Stimulated activated CD8-positive, alpha-beta memory T cell treated with anti-CD3 and anti-CD28 coated beads, Interleukin-7, amount 100 ng/mL, for 4 hours (primary cell): Measurements from ENCODE around the gene SLC43A1.
A peak's percentile ranks its signal among the peaks of the same experiment; 100 is the strongest.
"Not testable (repeated sequence)": the region's sequence is repeated elsewhere in the genome, so short reads cannot be mapped to it uniquely, and the experiment has no call there.

Experiments
- DNase-seq, 2 donors: peaks; one replicate each; pipeline ENCODE4 v3.0.0-alpha.2; 2020; ENCODE audit warnings: low read depth in 2 of 2

The SLC43A1 gene

DNA sequence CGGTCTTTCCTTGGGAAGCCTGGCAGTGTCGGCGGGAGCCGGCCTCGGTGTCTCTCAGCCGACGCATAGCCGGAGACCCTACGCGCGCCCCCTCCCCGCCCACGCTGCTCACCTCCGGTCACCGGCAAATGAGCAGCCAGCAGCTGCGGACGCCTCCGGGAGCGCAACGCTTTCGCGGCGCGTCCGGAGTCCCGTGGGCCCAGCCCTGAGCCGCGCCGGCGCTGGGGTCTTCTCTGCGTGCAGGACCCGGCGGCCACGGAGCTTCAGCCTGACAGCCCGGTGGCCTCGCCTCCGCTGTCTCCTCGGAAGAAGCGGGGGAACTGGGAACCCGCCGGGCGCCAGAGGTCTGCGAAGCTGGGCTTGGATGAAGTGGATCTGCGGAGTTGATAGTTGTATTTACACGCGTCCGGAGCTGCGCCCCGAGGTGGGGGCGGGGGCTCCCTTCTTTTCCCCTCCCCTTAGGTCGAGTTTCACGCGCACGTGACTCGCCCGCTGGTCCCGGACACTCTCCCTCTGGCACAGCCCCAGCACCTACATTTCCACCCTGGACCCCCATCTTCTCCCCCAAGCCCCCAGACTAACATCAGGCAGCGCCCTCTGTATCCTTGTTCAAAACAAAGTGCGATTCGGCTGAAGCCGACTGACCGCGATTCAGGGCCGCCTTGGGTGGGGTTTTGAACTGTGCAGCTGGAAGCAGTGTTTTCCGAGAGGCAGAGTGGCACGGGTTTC is at the start of gene SLC43A1:
SLC43A1 (minus strand) TSS at position 371 of the 729 bp plus-strand sequence. CDS start 1,591 bp downstream, outside the sequence.
- peak in 1 of 2 donors; percentile 15 for DNase-seq

DNA sequence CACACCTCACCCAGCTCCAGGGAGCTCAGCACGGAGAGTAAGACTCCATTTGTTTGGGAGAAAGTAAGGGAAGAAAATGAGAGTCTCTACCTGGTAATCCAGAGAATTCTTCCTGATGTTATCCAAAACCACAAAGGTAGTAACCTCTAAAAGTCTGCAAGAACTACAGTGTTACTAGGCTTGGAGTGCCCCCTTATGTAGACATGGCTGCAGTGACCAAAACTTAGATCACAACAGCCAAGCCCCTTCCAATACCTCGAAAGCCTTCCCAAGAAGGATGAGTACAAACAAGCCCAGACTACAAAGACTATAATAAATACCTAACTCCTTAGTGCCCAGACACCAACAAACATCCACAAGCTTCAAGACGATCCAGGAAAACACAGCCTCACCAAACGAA is 47.1 kb upstream of the SLC43A1 start:
- DNase-seq = no peak

DNA sequence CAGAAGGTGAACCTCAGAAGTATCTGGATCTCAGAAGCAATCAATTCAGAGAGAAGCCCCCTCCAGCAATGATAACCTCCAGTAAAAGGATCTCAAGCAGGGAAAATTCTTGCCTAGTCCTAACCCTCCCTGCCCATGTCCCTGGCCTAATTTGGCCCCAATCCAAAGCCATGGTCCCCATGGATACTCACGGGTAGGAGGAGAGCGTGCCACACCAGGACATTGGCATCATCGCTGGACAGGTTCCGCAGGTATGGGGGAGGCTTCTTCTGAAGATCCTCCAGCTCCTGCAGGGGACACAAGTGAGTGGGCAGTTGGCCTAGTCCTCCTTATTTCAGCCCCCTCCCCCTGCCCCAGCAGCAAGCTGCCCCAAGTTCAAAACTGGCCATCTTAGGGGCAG is 44.6 kb upstream of the SLC43A1 start:
- no peak for DNase-seq

DNA sequence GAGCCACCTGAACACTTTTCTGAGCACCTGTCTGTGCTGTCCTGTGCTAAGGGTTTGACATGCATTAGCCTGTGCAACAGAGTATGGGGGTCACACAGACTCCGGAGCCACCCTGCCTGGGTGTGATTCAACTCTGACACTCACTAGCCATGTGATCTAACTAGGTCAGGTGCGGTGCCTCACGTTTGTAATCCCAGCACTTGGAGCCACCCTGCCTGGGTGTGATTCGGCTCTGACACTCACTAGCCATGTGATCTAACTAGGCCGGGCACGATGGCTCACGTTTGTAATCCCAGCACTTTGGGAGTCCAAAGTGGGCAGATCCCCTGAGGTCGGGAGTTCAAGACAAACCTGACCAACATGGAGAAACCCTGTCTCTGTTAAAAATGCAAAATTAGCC is 40.5 kb upstream of the SLC43A1 start:
- no peak for DNase-seq

DNA sequence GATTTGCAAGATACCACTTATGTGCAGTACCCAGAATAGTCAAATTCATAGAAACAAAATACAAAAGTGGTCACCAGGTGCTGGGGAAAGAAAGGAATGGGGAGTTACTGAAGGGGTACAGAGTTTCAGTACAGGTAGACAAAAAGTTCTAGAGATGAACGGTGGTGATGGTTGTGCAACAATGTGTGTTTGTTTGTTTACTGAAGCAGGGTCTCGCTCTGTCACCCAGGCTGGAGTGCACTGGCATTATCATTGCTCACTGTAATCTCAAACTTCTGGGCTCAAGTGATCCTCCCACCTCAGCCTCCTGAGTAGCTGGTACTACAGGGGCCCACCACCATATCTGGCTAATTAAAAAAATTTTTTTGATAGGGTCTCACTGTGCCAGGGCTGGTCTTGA is 39.9 kb upstream of the SLC43A1 start:
- DNase-seq = no peak

DNA sequence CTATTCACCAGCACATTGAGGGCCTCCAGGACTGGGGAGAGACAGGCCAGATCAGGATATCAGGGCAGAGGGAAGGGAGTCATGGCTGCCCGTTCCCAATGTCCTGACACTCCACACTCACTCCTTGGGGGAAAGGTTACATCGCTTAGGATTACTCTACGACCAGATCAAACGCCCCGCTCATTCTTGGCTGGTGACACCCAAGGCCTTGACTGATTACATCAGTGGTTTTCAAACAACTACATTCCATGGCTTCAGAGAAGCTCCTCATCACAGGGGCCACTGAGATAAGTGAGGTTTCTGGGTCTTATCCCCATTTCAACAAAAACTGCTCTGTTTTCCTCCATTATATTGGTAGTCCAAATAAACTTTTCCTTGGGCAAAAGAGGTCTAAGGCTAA is 37.0 kb upstream of the SLC43A1 start:
- no peak for DNase-seq

DNA sequence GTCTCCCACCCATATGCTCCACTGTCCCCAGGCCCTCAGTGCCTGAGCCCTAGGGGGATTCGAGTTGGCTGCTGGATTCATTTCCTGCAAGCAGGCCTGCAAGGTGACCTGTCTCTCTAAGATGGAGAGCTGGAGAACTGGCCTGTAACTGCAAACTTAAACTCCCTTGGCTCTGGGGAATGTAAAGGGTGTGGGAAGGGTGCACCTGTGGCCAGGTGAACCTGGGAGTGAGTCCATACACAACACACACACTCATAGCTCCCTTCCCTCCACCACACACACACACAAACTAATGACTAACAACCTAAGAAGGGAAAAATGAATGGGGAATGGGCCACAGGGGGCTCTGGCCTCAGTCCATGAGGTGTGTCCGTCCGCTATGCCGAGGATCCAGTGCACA is 36.4 kb upstream of the SLC43A1 start:
- no peak for DNase-seq

DNA sequence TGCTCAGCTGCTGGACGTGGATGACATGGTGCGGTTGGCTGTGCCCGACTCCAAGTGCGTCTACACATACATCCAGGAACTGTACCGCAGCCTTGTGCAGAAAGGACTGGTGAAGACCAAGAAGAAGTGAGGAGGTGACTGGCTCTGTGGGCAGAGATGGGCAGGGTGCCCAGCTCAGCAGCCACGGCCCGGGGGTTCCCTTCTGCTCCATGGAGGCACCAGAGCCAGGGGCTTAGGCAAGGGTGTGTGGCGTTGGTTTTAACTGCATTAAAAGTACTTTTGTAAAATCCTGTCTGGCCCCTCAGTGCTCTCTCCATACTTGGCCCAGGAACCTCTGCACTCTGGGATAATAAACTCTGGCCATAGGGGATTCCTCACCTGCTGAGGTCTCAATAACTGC is 34.5 kb upstream of the SLC43A1 start:
- no peak for DNase-seq

DNA sequence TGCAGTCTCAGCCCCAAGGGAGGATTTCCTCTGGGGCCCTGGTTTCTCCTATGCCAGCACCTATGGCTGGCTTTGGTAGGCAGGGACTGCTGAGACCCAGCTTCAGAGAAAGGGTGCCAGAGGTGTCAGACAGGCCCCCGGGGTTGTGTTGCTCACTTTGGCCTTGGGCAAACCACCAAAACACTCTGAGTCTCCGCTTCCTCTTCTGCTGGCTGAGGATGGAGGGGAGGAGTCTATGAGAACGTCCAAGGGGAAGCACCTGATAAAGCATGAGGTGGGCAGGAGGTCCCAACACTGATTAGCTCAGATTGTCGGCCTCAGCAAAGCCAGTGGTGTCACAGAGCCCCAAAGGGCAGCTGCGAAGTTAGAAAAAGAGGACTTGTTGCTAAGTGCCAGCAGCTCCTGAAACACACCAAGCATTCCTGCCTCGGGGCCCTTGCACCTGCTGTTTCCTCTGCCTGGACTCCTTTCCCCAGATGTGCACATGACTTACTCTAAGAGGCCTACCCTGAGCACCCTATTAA is 32.4 kb upstream of the SLC43A1 start:
- no peak for DNase-seq

DNA sequence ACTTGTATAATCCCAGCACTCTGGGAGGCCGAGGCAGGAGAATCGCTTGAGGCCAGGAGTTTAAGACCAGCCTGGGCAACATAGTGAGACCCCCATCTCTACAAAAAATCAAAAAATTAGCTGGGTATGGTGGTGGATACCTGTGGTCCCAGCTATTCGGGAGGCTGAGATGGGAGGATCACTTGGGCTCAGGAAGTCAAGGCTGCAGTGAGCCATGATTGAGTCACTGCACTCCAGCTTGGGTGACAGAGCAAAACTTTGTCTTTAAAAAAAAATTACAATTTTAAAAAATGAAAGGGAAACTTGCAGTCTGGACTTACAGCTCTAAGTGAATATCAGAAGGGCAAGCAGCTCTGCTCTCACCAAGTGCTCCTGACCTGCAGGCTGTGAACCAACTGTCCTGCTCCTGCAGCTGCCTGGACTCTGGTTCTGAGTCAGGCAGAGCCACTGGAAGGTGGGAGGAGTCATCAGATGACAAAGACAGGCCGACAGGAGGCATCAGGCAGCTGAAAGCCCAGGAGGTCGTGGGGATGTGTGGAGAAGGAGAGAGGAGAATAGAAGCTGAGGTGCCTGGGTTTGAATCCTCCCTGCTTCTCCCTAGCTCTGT is 31.5 kb upstream of the SLC43A1 start:
- DNase-seq = no peak

DNA sequence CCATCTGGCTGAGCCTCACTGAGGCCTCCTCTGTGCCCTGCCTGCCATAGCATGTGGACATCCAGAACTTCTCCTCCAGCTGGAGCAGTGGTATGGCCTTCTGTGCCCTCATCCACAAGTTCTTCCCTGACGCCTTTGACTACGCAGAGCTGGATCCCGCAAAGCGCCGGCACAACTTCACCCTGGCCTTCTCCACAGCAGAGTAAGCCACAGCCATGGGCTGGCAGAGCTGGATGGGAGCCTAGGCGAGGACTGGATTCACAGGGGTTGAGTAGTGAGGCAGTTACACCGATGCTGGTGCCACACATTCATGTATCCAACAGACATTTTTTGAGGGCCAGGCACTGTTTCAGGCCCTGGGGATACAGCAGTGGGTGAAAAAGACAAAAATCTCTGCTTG is 30.9 kb upstream of the SLC43A1 start:
- DNase-seq = no peak

DNA sequence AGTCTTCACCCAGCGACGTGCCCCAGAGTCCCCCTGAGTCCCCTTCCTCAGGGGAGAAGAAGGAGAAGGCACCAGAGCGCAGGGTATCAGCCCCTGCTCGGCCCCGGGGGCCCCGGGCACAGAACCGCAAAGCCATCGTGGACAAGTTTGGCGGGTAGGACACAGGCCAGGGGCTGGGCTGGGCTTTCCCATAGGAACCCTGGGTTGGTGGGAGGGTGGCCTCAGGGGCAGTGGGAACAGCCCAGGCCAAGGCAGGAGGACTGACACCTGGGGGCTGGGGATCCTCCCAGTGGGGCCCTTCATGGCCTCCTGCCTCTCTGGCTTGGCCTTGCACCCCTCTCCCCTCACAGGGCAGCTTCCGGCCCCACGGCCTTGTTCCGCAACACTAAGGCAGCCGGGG is 30.4 kb upstream of the SLC43A1 start:
- no peak for DNase-seq

DNA sequence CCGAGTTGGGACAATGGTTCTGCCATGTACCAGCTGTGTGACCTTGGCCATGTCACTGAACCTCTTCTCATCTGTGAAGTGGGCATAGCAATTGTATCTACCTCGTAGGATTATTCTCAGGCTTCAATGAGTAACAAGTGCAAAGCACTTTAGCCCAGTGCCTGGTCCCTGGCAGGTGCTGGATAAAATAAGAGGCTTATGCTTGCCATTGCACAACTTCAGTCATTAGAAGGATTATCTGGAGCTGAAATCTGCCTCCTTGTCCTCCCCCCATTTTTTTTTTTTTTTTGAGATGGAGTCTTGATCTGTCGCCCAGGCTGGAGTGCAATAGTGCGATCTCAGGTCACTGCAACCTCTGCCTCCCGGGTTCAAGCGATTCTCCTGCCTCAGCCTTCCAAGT is 29.1 kb upstream of the SLC43A1 start:
- DNase-seq = no peak

DNA sequence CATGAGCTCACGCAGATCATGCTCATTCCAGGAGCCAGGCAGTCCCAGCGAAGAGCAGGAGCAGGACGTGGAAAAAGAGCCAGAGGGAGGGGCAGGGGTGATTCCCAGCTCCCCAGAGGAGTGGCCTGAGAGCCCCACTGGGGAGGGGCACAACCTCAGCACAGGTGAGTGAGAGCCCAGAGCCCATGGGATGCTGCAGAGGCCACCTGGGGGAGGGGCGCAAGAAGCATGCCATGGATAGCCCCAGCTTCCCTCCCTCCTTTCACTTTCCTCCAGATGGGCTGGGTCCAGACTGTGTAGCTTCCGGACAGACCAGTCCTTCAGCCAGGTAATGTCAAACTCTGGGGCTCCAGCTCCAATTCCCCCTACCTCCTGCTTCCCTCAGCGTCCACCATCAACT is 28.1 kb upstream of the SLC43A1 start:
- DNase-seq = no peak

DNA sequence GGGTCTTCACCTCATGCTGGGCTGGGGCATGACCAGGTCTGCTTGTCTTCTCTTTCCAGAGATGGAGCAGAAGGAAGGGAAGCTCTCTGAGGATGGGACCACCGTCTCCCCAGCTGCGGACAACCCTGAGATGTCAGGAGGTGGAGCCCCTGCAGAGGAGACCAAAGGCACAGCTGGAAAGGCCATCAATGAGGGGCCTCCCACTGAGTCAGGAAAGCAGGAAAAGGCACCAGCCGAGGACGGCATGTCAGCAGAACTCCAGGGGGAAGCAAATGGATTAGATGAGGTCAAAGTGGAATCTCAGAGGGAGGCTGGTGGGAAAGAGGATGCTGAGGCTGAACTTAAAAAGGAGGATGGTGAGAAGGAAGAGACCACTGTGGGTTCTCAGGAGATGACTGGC is 27.1 kb upstream of the SLC43A1 start:
- DNase-seq = no peak

DNA sequence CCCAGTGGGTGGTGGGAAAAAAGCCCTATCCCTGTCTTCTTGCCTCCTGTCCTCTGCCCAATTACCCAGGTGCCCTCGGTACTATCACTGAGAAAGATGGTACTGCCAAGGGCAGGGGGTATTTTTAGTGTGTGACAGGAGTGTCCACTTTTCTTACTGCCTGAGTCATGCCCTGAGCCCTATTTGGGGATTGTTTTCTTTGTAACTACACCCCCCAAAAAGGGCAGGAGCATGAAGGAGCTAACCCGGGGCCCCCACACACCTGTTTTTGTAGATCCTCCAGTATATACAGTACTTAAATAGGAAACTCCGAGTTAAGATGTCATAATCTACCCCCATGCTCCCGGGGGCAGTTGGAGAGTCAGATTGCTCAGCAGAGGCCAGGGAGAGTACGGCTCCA is 25.7 kb upstream of the SLC43A1 start:
- no peak for DNase-seq

DNA sequence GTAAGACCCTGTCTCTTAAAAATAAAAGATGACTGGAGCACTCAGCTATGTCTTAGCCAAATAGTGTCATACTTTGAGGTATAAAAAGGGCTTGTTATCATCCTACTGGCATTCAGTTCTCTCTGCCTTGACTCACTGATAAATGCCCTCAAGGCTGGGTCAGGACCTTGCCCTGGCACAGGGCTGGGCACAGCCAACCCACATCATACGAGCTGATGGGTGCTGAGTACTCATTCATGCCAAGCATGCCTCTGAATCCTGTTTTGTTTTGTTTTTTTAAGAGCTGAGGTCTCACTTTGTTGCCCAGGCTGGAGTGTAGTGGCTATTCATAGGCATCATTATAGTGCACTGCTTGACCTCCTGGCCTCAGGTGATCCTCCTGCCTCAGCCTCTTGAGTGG is 23.8 kb upstream of the SLC43A1 start:
- no peak for DNase-seq

DNA sequence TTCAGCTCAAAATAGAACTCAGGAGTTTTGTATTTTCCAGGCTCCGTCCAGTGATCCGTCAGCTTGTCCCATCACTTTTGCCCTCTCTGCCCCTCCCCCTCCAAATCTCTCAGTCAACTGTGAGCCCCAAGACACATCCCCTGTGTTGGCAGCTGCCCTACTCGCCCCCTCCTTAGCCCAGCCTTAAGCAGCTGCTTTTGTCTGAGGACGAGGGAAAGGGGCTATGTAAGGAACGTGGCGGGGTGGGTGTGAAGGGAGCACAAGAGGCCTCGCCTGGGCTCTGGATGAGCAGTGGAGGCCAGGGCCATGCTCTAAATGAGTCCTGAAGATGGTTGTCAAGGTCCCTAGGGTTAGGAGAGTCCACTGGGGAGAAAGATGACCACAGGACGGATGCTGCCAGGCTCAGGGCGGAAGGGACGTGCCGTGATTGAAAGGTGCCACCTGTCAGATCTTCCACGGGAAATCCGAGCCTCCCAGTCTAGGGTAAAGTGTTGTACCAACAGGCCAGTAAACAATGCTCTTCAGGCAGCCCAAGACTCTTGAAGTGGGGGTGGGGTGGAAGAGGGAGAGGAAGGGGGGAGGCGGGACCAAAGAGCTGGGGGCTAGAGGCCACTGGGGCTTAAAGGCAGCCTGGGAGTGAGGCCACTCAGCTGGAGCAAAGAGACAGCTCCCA is 21.6 kb upstream of the SLC43A1 start, which contains the start of gene SMTNL1:
SMTNL1 (plus strand) TSS at position 649 of the 673 bp plus-strand sequence. CDS start 5,048 bp downstream, outside the sequence.
- no peak for DNase-seq

DNA sequence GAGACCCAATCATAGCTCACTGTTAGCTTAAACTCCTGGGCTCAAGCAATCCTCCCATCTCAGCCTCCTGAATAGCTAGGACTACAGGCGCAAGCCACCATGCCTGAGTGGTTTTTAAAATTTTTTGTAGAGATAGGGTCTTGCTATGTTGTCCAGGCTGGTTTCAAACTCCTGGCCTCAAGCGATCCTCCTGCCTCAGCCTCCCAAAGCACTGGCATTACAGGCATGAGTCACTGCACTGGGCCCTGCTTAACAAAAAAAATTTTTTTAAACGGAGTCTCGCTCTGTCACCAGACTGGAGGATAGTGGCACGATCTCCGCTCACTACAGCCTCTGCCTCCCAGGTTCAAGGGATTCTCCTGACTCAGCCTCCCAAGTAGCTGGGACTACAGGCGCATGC is 18.9 kb upstream of the SLC43A1 start:
- not testable (repeated sequence) for DNase-seq

DNA sequence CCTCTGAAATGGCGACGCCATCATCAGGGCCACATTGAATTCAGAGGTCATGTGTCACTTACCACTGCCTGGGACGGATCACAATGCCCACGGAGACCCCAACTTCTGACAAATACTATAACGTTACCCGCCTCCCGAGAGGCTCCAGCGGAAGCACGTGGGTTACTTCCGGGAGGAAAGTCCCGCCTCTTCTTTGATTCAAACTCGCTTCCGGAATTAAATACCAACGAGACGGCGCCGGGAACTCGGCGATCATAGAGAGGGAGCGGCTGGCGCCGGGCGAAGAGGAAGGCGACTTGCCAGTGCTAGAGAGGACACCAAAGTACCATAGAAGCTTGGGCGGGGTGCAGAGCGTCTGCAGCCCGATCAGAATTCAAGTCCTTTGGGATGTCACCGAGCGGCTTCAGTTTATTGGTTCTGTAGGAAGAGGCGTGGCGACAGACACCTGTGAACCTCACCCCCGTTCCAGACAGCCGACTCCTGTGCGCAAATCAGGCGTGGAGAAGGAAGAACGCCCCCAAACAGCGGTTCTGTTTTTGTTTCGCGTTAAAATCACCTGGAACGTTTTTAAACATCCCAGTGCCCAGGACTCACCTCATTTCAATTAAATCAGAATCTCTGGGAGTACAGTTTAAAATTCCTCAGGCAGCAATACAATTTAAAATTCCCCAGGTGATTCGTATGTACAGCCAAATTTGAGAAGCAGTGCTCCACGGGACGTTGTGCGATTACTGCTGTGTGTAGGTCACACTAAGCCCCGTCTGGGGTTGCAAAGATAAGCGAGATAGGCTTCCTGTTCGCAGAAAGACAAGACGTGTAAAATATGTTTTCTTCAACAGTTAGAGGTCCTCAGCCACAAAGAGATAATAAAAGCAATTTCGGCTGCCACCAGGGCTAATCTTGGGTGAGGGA is 15.3 kb upstream of the SLC43A1 start, which contains the start of gene TIMM10:
TIMM10 (minus strand) TSS at position 159 of the 912 bp plus-strand sequence. CDS start 565 bp downstream, outside the sequence.
- DNase-seq = peak; percentile 91 to 94

DNA sequence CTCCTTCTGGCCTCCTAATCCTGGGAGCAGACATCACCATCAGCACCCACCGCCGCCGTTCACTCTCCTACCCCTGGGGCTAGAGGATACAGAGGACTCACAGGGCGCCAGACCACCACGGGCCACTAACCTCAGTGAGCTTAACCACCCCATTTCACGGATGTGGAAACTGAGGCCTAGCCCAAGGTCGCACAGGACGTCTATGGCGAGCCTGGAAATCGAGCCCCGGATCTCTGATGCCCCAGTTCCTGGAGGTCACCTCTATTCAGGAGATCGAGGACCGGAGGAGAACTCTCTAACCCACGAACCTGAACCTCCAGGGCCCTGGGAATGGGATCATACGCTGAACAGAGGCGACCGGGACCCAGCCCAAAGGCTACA is 14.7 kb upstream of the SLC43A1 start:
- no peak for DNase-seq

DNA sequence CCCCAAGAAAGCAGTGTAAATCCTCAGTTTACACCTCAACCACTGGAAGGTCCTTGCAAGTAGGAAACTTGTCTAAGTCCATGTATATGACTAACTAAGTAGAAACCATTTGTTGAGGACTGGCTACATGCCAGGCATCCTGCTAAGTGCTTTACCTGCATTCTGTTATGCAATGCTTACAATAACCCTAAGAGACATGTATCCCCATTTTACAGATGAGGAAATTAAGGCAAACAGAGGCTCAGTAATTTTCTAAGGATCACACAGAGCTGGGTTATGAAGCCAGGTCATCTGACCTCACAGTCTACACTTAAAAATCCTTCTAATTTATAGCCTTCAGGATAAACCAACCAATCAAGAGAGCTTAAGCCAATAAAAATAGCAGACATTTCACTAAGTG is 13.5 kb upstream of the SLC43A1 start:
- no peak for DNase-seq
